ENCODE measurements around the gene DNAJB6.

Gene DNAJB6

GRCh38 chr7:157462840-157463239 is 126.0 kb downstream of the DNAJB6 start:
- no peaks in the 10 kb centered on the region for H3K4me1 ChIP-seq (ENCODE audit: control extremely low read depth in 1 of 4, control insufficient read depth in 4 of 4, insufficient read depth in 4 of 4, low read length in 3 of 4)
- ChIA-PET POLR2A (no interaction called here), CTCF (no interaction called here)
- DNase-seq = no peak
- WGBS (ENCODE audit: insufficient coverage) = 81% methylated on average over 10 of the region's 10 CpGs
- no peaks in the 10 kb centered on the region for H3K9me3 ChIP-seq (ENCODE audit: control extremely low read depth in 1 of 5, control insufficient read depth in 4 of 5, insufficient read depth in 2 of 5, low read depth in 1 of 5, low read length in 4 of 5)
- no peaks in the 10 kb centered on the region for H3K36me3 ChIP-seq (ENCODE audit: control insufficient read depth in 4 of 4, insufficient read depth in 4 of 4, low read length in 3 of 4)
- H3K27ac ChIP-seq (ENCODE audit: insufficient read depth in 1 of 2, low read depth in 1 of 2, low read length in 2 of 2, poor library complexity in 1 of 2, severe bottlenecking in 2 of 2) = no peak overlapping the region
- peaks cover 0 to 56% (median 5%) of the 10 kb centered on the region in 5 experiments for H3K27me3 ChIP-seq (replicated peaks in 2 of 5; ENCODE audit: control insufficient read depth in 4 of 5, insufficient read depth in 5 of 5, low read length in 4 of 5)
- no peak overlapping the region for H3K4me3 ChIP-seq (ENCODE audit: control insufficient read depth in 1 of 7, extremely low read depth in 1 of 7, insufficient read depth in 4 of 7, low read depth in 2 of 7, low read length in 6 of 7)

- no peaks in the 10 kb centered on the region for H3K9me3 ChIP-seq (ENCODE audit: control extremely low read depth in 1 of 5, control insufficient read depth in 4 of 5, insufficient read depth in 2 of 5, low read depth in 1 of 5, low read length in 4 of 5)
- CTCF ChIA-PET = no interaction called here
- no peaks in the 10 kb centered on the region for H3K4me1 ChIP-seq (ENCODE audit: control extremely low read depth in 1 of 4, control insufficient read depth in 4 of 4, insufficient read depth in 4 of 4, low read length in 3 of 4)
- 88% methylated on average over 9 of the region's 12 CpGs for WGBS (ENCODE audit: insufficient coverage)
- DNase-seq = no peak
- H3K27ac ChIP-seq (ENCODE audit: insufficient read depth in 1 of 2, low read depth in 1 of 2, low read length in 2 of 2, poor library complexity in 1 of 2, severe bottlenecking in 2 of 2) = no peak overlapping the region
- peaks cover 0 to 54% (median 5%) of the 10 kb centered on the region in 5 experiments for H3K27me3 ChIP-seq (replicated peaks in 2 of 5; ENCODE audit: control insufficient read depth in 4 of 5, insufficient read depth in 5 of 5, low read length in 4 of 5)
- POLR2A ChIA-PET = no interaction called here
- H3K36me3 ChIP-seq (ENCODE audit: control insufficient read depth in 4 of 4, insufficient read depth in 4 of 4, low read length in 3 of 4) = no peaks in the 10 kb centered on the region
- H3K4me3 ChIP-seq (ENCODE audit: control insufficient read depth in 1 of 7, extremely low read depth in 1 of 7, insufficient read depth in 4 of 7, low read depth in 2 of 7, low read length in 6 of 7) = no peak overlapping the region
Measured at GRCh38 chr7:157463245-157463644, 126.4 kb downstream of the DNAJB6 start.

- no peaks in the 10 kb centered on the region for H3K36me3 ChIP-seq (ENCODE audit: control insufficient read depth in 4 of 4, insufficient read depth in 4 of 4, low read length in 3 of 4)
- no peak for DNase-seq
- no peaks in the 10 kb centered on the region for H3K9me3 ChIP-seq (ENCODE audit: control extremely low read depth in 1 of 5, control insufficient read depth in 4 of 5, insufficient read depth in 2 of 5, low read depth in 1 of 5, low read length in 4 of 5)
- H3K27me3 ChIP-seq (replicated peaks in 2 of 5; ENCODE audit: control insufficient read depth in 4 of 5, insufficient read depth in 5 of 5, low read length in 4 of 5) = peaks cover 0 to 51% (median 5%) of the 10 kb centered on the region in 5 experiments
- ChIA-PET CTCF (no interaction called here), POLR2A (no interaction called here)
- no peak overlapping the region for H3K4me3 ChIP-seq (ENCODE audit: control insufficient read depth in 1 of 7, extremely low read depth in 1 of 7, insufficient read depth in 4 of 7, low read depth in 2 of 7, low read length in 6 of 7)
- no peaks in the 10 kb centered on the region for H3K4me1 ChIP-seq (ENCODE audit: control extremely low read depth in 1 of 4, control insufficient read depth in 4 of 4, insufficient read depth in 4 of 4, low read length in 3 of 4)
- 46% methylated on average over 11 of the region's 15 CpGs for WGBS (ENCODE audit: insufficient coverage)
- H3K27ac ChIP-seq (ENCODE audit: insufficient read depth in 1 of 2, low read depth in 1 of 2, low read length in 2 of 2, poor library complexity in 1 of 2, severe bottlenecking in 2 of 2) = no peak overlapping the region
Measured at GRCh38 chr7:157464111-157464970, 127.5 kb downstream of the DNAJB6 start.

GRCh38 chr7:157464971-157465886 is 128.4 kb downstream of the DNAJB6 start:
- Histone ChIP-seq H3K4me1 (ENCODE audit: control extremely low read depth in 1 of 4, control insufficient read depth in 4 of 4, insufficient read depth in 4 of 4, low read length in 3 of 4) (no peaks in the 10 kb centered on the region), H3K27ac (ENCODE audit: insufficient read depth in 1 of 2, low read depth in 1 of 2, low read length in 2 of 2, poor library complexity in 1 of 2, severe bottlenecking in 2 of 2) (no peak overlapping the region), H3K27me3 (replicated peaks in 2 of 5; ENCODE audit: control insufficient read depth in 4 of 5, insufficient read depth in 5 of 5, low read length in 4 of 5) (peaks cover 0 to 51% (median 5%) of the 10 kb centered on the region in 5 experiments), H3K9me3 (ENCODE audit: control extremely low read depth in 1 of 5, control insufficient read depth in 4 of 5, insufficient read depth in 2 of 5, low read depth in 1 of 5, low read length in 4 of 5) (no peaks in the 10 kb centered on the region), H3K36me3 (ENCODE audit: control insufficient read depth in 4 of 4, insufficient read depth in 4 of 4, low read length in 3 of 4) (no peaks in the 10 kb centered on the region), H3K4me3 (ENCODE audit: control insufficient read depth in 1 of 7, extremely low read depth in 1 of 7, insufficient read depth in 4 of 7, low read depth in 2 of 7, low read length in 6 of 7) (no peak overlapping the region)
- WGBS (ENCODE audit: insufficient coverage) = 50% methylated on average over 29 of the region's 30 CpGs
- no peak for DNase-seq
- ChIA-PET POLR2A (no interaction called here), CTCF (no interaction called here)

GRCh38 chr7:157465891-157466866 is 129.4 kb downstream of the DNAJB6 start:
- POLR2A ChIA-PET = no interaction called here

GRCh38 chr7:157466867-157467261 is 130.1 kb downstream of the DNAJB6 start:
- no peak for DNase-seq
- Histone ChIP-seq H3K36me3 (ENCODE audit: control insufficient read depth in 4 of 4, insufficient read depth in 4 of 4, low read length in 3 of 4) (no peaks in the 10 kb centered on the region), H3K27me3 (replicated peaks in 2 of 5; ENCODE audit: control insufficient read depth in 4 of 5, insufficient read depth in 5 of 5, low read length in 4 of 5) (peaks cover 0 to 50% (median 5%) of the 10 kb centered on the region in 5 experiments), H3K27ac (ENCODE audit: insufficient read depth in 1 of 2, low read depth in 1 of 2, low read length in 2 of 2, poor library complexity in 1 of 2, severe bottlenecking in 2 of 2) (no peak overlapping the region), H3K9me3 (ENCODE audit: control extremely low read depth in 1 of 5, control insufficient read depth in 4 of 5, insufficient read depth in 2 of 5, low read depth in 1 of 5, low read length in 4 of 5) (peaks cover 0 to 3% (median 0%) of the 10 kb centered on the region in 5 experiments), H3K4me3 (ENCODE audit: control insufficient read depth in 1 of 7, extremely low read depth in 1 of 7, insufficient read depth in 4 of 7, low read depth in 2 of 7, low read length in 6 of 7) (no peak overlapping the region), H3K4me1 (ENCODE audit: control extremely low read depth in 1 of 4, control insufficient read depth in 4 of 4, insufficient read depth in 4 of 4, low read length in 3 of 4) (no peaks in the 10 kb centered on the region)
- 77% methylated on average over 12 of the region's 12 CpGs for WGBS (ENCODE audit: insufficient coverage)
- ChIA-PET CTCF (no interaction called here), POLR2A (no interaction called here)

More at GRCh38 chr7:157465891-157466866, 129.4 kb downstream of the DNAJB6 start:
- H3K27me3 ChIP-seq (replicated peaks in 2 of 5; ENCODE audit: control insufficient read depth in 4 of 5, insufficient read depth in 5 of 5, low read length in 4 of 5) = peaks cover 0 to 50% (median 5%) of the 10 kb centered on the region in 5 experiments
- DNase-seq = no peak
- H3K27ac ChIP-seq (ENCODE audit: insufficient read depth in 1 of 2, low read depth in 1 of 2, low read length in 2 of 2, poor library complexity in 1 of 2, severe bottlenecking in 2 of 2) = no peak overlapping the region
- no peaks in the 10 kb centered on the region for H3K4me1 ChIP-seq (ENCODE audit: control extremely low read depth in 1 of 4, control insufficient read depth in 4 of 4, insufficient read depth in 4 of 4, low read length in 3 of 4)
- CTCF ChIA-PET = no interaction called here
- no peak overlapping the region for H3K4me3 ChIP-seq (ENCODE audit: control insufficient read depth in 1 of 7, extremely low read depth in 1 of 7, insufficient read depth in 4 of 7, low read depth in 2 of 7, low read length in 6 of 7)
- no peaks in the 10 kb centered on the region for H3K36me3 ChIP-seq (ENCODE audit: control insufficient read depth in 4 of 4, insufficient read depth in 4 of 4, low read length in 3 of 4)
- H3K9me3 ChIP-seq (ENCODE audit: control extremely low read depth in 1 of 5, control insufficient read depth in 4 of 5, insufficient read depth in 2 of 5, low read depth in 1 of 5, low read length in 4 of 5) = no peaks in the 10 kb centered on the region
- WGBS (ENCODE audit: insufficient coverage) = 88% methylated on average over 35 of the region's 41 CpGs

All from common myeloid progenitor, CD34-positive (primary cell).